K562 (cell line): Measurements from ENCODE around the gene EPHB3. TPM values are rescaled to one million over a fixed set of nuclear protein-coding genes. Genes with fewer than 3 reads are reported as not detected.

ENCODE experiments used
- ATAC-seq: fragments of 200-7000 bp; cut with Tn5 transposase; 3 replicates; pipeline ENCODE4 v1.9.1; 2020; ENCODE audit warnings: moderate library complexity
- BruUV-seq: library from RNA; stranded (reverse); fragments of 400-500 nt; replicated peaks from 2 replicates; lab custom pipeline; 2021; lab: Mats Ljungman, UMichigan
- CTCF ChIA-PET: fragments of 300-600 bp; formaldehyde crosslinking; extraction: SDS; loops from one replicate; lab custom pipeline; 2021; ENCODE audit warnings: low intra/inter-chr PET ratio; lab: Yijun Ruan, JAX
- POLR2A ChIA-PET: fragments of 300-600, 350-650 bp; sonication (Branson Sonifier 250); formaldehyde crosslinking; extraction: SDS; loops from one replicate; lab custom pipeline; 2021; ENCODE audit warnings: antibody characterized with exemption, inconsistent platforms; lab: Yijun Ruan, JAX
- DNase-seq, 4 experiments: peaks; one replicate each; pipeline versions ENCODE4 v3.0.0 to v3.0.0-alpha.2; 2011 to 2018; ENCODE audit warnings: low spot score in 3 of 4, mixed read lengths in 3 of 4; ENCODE audit errors: extremely low read depth in 1 of 4
- FAIRE-seq: peaks from 2 replicates; lab custom pipeline; 2011; peaks lifted over from hg19 to GRCh38; lab: Jason Lieb, UNC
- H2AFZ ChIP-seq: 2 replicates; pipeline ENCODE4 v1.6.0; 2011; ENCODE audit warnings: low read depth, low read length, control low read depth, inconsistent platforms
- H3K27ac ChIP-seq: fragments of 200-600 bp; 3 replicates; pipeline ENCODE4 v1.8.0; 2011; ENCODE audit warnings: low read depth, mild to moderate bottlenecking, control low read depth, inconsistent platforms, low read length, moderate library complexity, mixed read lengths; ENCODE audit errors: extremely low read depth
- H3K27me3 ChIP-seq, 2 experiments: fragments of 300-600 bp in 1 of 2; 2 replicates in 1 of 2; 3 replicates in 1 of 2; pipeline versions ENCODE4 v1.6.0 to v1.8.0; 2011; ENCODE audit warnings: inconsistent platforms in 2 of 2, low read length in 2 of 2, mild to moderate bottlenecking in 1 of 2, mixed read lengths in 1 of 2, moderate library complexity in 1 of 2; ENCODE audit not compliant: control insufficient read depth in 2 of 2, insufficient read depth in 2 of 2
- H3K36me3 ChIP-seq: fragments of 300-600 bp; 3 replicates; pipeline ENCODE4 v1.8.0; 2011; ENCODE audit warnings: mild to moderate bottlenecking, low read length, inconsistent platforms; ENCODE audit not compliant: control insufficient read depth, insufficient read depth
- H3K4me1 ChIP-seq, 2 experiments: fragments of 200-600 bp in 1 of 2; replicated peaks in 1 of 2; 2 replicates in 1 of 2; 3 replicates in 1 of 2; pipeline versions ENCODE4 v1.5.1 to v1.8.0; 2011; ENCODE audit warnings: inconsistent platforms in 2 of 2, low read length in 2 of 2, mild to moderate bottlenecking in 1 of 2, mixed read lengths in 1 of 2, moderate library complexity in 1 of 2; ENCODE audit not compliant: control insufficient read depth in 2 of 2, insufficient read depth in 2 of 2
- H3K4me2 ChIP-seq: 2 replicates; pipeline ENCODE4 v1.6.1; 2011; ENCODE audit warnings: low read length, control low read depth, inconsistent platforms, mixed read lengths; ENCODE audit not compliant: insufficient read depth
- H3K4me3 ChIP-seq: fragments of 200-600 bp; sonication (generic), shearing (Covaris generic); 2 replicates; pipeline ENCODE4 v1.5.1; 2016; ENCODE audit warnings: control low read depth, inconsistent platforms
- H3K79me2 ChIP-seq: fragments of 200-600 bp; 3 replicates; pipeline ENCODE4 v1.8.0; 2011; ENCODE audit warnings: low read length, inconsistent platforms; ENCODE audit not compliant: control insufficient read depth, insufficient read depth
- H3K9ac ChIP-seq, 2 experiments: 2 replicates each; pipeline versions ENCODE4 v1.6.0 to v1.6.1; 2011; ENCODE audit warnings: low read depth in 2 of 2, low read length in 2 of 2, control low read depth in 1 of 2, inconsistent platforms in 1 of 2, mild to moderate bottlenecking in 1 of 2, mixed read lengths in 1 of 2; ENCODE audit not compliant: insufficient read depth in 1 of 2
- H3K9me1 ChIP-seq: one replicate; pipeline ENCODE4 v1.6.0; 2011; ENCODE audit warnings: inconsistent platforms, mild to moderate bottlenecking, low read length, moderate library complexity; ENCODE audit not compliant: control insufficient read depth, insufficient read depth
- H3K9me3 ChIP-seq: replicated peaks from 2 replicates; pipeline ENCODE4 v1.5.1; 2011; ENCODE audit warnings: low read depth, low read length, inconsistent platforms; ENCODE audit not compliant: control insufficient read depth, insufficient read depth
- H4K20me1 ChIP-seq: replicated peaks from 2 replicates; pipeline ENCODE4 v1.6.1; 2011; ENCODE audit warnings: low read length, inconsistent platforms, mixed read lengths; ENCODE audit not compliant: control insufficient read depth, insufficient read depth
- ATF3 ChIP-seq, 2 experiments: fragments of 450-650 bp in 1 of 2; sonication (generic) in 1 of 2; formaldehyde crosslinking in 1 of 2; IDR thresholded peaks in 1 of 2; conservative IDR thresholded peaks in 1 of 2; 2 replicates each; pipeline versions ENCODE4 v1.6.1 to v1.8.1; 2016 to 2023; ENCODE audit warnings: mild to moderate bottlenecking in 2 of 2, moderate library complexity in 2 of 2, inconsistent platforms in 1 of 2, missing genetic modification reagents in 1 of 2
- BRD4 ChIP-seq: fragments of 200-600 bp; sonication (generic); IDR thresholded peaks from 2 replicates; pipeline ENCODE4 v1.6.1; 2017; ENCODE audit warnings: inconsistent platforms
- COPS2 ChIP-seq: fragments of 450-650 bp; conservative IDR thresholded peaks from 2 replicates; pipeline ENCODE4 v1.6.1; 2016; ENCODE audit warnings: mild to moderate bottlenecking, moderate library complexity
- CUX1 ChIP-seq: fragments of 200-800 bp; sonication (Bioruptor generic); IDR thresholded peaks from 2 replicates; pipeline ENCODE4 v1.6.1; 2016; ENCODE audit warnings: missing genetic modification characterization, missing compliant biosample characterization
- DEAF1 ChIP-seq: fragments of 450-650 bp; formaldehyde crosslinking; IDR thresholded peaks from 2 replicates; pipeline ENCODE4 v1.4.0; 2020; ENCODE audit warnings: mild to moderate bottlenecking, moderate library complexity
- E2F6 ChIP-seq, 2 experiments: IDR thresholded peaks; 2 replicates each; pipeline ENCODE4 v1.6.1; 2011; ENCODE audit warnings: borderline replicate concordance in 1 of 2, control low read depth in 1 of 2, low read depth in 1 of 2, low read length in 1 of 2, mild to moderate bottlenecking in 1 of 2, mixed read lengths in 1 of 2, moderate library complexity in 1 of 2; ENCODE audit not compliant: insufficient read depth in 1 of 2, insufficient read length in 1 of 2, poor library complexity in 1 of 2, severe bottlenecking in 1 of 2; ENCODE audit errors: extremely low read depth in 1 of 2
- HDGF ChIP-seq: fragments of 450-650 bp; IDR thresholded peaks from 2 replicates; pipeline ENCODE4 v1.6.1; 2016
- TCFL5 ChIP-seq: fragments of 250-450 bp; sonication (Bioruptor Pico); conservative IDR thresholded peaks from 2 replicates; pipeline ENCODE4 v1.6.1; 2021; ENCODE audit warnings: mild to moderate bottlenecking, moderate library complexity, matching md5 sums
- ZNF408 ChIP-seq: fragments of 250-450 bp; sonication (Bioruptor Pico); IDR thresholded peaks from 2 replicates; pipeline ENCODE4 v1.4.0; 2020; ENCODE audit warnings: low read depth, mild to moderate bottlenecking, moderate library complexity
- ZNF77 ChIP-seq: fragments of 250-450 bp; sonication (Bioruptor Pico); IDR thresholded peaks from 2 replicates; pipeline ENCODE4 v1.5.0; 2020
- WGBS: fragments of 100-300 bp; shearing (Covaris generic); methylation state at CpG from one replicate; pipeline ENCODE4 v1.1.6; 2016; ENCODE audit warnings: low coverage, mixed read lengths; ENCODE audit not compliant: insufficient coverage; ENCODE audit errors: missing lambda C conversion rate; 5-methylcytosine and 5-hydroxymethylcytosine counted together
- in situ Hi-C: fragments of 300-500 bp; cut with MboI; formaldehyde crosslinking; loops from 4 replicates; pipeline ENCODE4 v1.15.0; 2018; ENCODE audit warnings: inconsistent platforms, mixed read lengths
- intact Hi-C: fragments of 100-400 bp; cut with micrococcal nuclease; formaldehyde crosslinking; loops from 2 replicates; pipeline ENCODE4 v1.14.2; 2022
- polyA plus RNA-seq, 8 experiments: library from polyadenylated mRNA; depleted of rRNA in 4 of 8; stranded (reverse) in 5 of 8; unstranded in 3 of 8; fragments of >200 nt; fragmentation: Nextera tagmentation in 2 of 8; fragmentation: Illumina TruSeq in 1 of 8; extraction: Ambion mirVana in 2 of 8; extraction: Trizol in 1 of 8; gene quantifications; 2 replicates each; pipeline versions ENCODE4 v1.2.1 to v1.2.3, GENCODE V29; 2011 to 2014; ENCODE audit warnings: inconsistent platforms in 1 of 8, missing spikeins in 1 of 8
- total RNA-seq, 7 experiments: library from RNA; depleted of rRNA in 6 of 7; stranded (reverse); fragments of >200 nt in 6 of 7; fragmentation: Illumina TruSeq in 2 of 7; extraction: Trizol in 2 of 7; gene quantifications; 2 replicates each; pipeline versions ENCODE4 v1.2.1 to v1.2.3, GENCODE V29; 2011 to 2021; ENCODE audit warnings: low replicate concordance in 1 of 7

EPHB3 gene
- total and polyA plus RNA-seq, 9 of the 15 experiments (the other 6 are each of a cell fraction or from before 2014, with no cell fraction given) = not detected

GRCh38 chr3:184531626-184532280 lies 29.8 kb upstream of the EPHB3 start:
- intact Hi-C loops (no loop called here), in situ Hi-C loops (no loop called here)
- ChIA-PET POLR2A (interaction anchor here (0.7 to 1.1 kb wide), 2 partner anchors 9 to 269 kb away, joined by 3 read pairs; no protein-coding TSS in a partner anchor), CTCF (no interaction called here)
- Histone ChIP-seq H3K36me3 (no peaks in the 10 kb centered on the region), H3K4me3 (no peak overlapping the region), H3K9ac (no peak overlapping the region), H3K79me2 (no peaks in the 10 kb centered on the region), H3K27ac (no peak overlapping the region), H3K9me3 (no peaks in the 10 kb centered on the region), H3K4me1 (no peaks in the 10 kb centered on the region), H4K20me1 (no peaks in the 10 kb centered on the region), H3K9me1 (no peaks in the 10 kb centered on the region), H3K27me3 (peaks cover 27 to 44% of the 10 kb centered on the region in 2 experiments; a peak in 4 of 5 replicates), H2AFZ (no peak overlapping the region), H3K4me2 (no peak overlapping the region)
- no peak for DNase-seq
- no peak for ATAC-seq
- WGBS = 0% methylated on average over 8 of the region's 8 CpGs
- no peak for FAIRE-seq
- no TSS peak for BruUV-seq
- TF ChIP-seq TCFL5 = no peak
- TF ChIP-seq E2F6 (IDR thresholded peaks at IDR 0.05; ENCODE audit: borderline replicate concordance in 1 of 2, extremely low read depth in 1 of 2, insufficient read depth in 1 of 2, insufficient read length in 1 of 2, low read depth in 1 of 2, low read length in 1 of 2, poor library complexity in 1 of 2, severe bottlenecking in 1 of 2) = no peak
- TF ChIP-seq BRD4 = no peak
- TF ChIP-seq CUX1 (CRISPR knock-in tag) = no peak
- TF ChIP-seq ZNF408 (CRISPR knock-in tag) = no peak
- no peak for TF ChIP-seq ZNF77 (CRISPR knock-in tag)
- TF ChIP-seq DEAF1 (CRISPR knock-in tag) = no peak
- TF ChIP-seq COPS2 = no peak
- no peak for TF ChIP-seq HDGF
- no peak for TF ChIP-seq ATF3 (IDR thresholded peaks at IDR 0.05)
- no peak for TF ChIP-seq ATF3 (CRISPR knock-in tag; conservative IDR thresholded peaks at IDR 0.05)
